Kidney epithelial cell (primary cell): ENCODE measurements around the gene LOC128125822.

Experiments
- DNase-seq: peaks from one replicate; pipeline ENCODE4 v3.0.0-alpha.2; 2010; ENCODE audit warnings: low read depth
- H3K27me3 ChIP-seq: 2 replicates; pipeline ENCODE4 v1.6.0; 2011; ENCODE audit warnings: low read length; ENCODE audit not compliant: control insufficient read depth, insufficient read depth
- H3K36me3 ChIP-seq: 2 replicates; pipeline ENCODE4 v1.5.1; 2011; ENCODE audit warnings: low read length; ENCODE audit not compliant: control insufficient read depth, insufficient read depth
- H3K4me3 ChIP-seq: 2 replicates; pipeline ENCODE4 v1.5.1; 2011; ENCODE audit warnings: low read depth, mild to moderate bottlenecking, control low read depth, low read length
- TF ChIP-seq, protein P1 (sequence below): IDR thresholded peaks from 2 replicates; pipeline ENCODE4 v1.5.1; 2011; ENCODE audit warnings: mild to moderate bottlenecking, moderate library complexity, low read length, control low read depth, inconsistent platforms; ENCODE audit not compliant: insufficient read depth, poor library complexity, severe bottlenecking

LOC128125822 gene

DNA sequence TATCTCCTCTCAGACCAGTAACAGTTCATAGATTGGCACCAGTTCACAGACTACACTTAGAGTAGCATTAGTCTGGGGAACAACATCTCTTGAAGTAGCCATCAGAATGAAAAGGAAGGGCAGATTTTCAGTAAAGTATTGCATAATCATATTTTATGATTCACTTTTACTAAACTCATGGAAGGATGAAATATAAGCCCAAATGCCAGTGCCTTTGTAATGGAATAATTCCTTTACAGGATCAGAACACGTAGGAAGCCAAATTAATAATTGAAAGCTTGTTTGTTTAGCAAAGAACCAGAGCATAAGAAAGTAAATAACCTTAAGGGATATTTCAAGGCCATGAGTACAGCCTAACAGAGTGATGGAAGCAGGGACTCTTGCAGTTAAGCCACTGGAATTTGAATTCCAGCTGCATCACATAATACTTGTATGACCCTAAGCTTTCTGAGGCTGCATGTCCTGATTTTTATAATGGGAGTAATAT is 11.4 kb upstream of the LOC128125822 start:
- TF ChIP-seq, protein P1, sequence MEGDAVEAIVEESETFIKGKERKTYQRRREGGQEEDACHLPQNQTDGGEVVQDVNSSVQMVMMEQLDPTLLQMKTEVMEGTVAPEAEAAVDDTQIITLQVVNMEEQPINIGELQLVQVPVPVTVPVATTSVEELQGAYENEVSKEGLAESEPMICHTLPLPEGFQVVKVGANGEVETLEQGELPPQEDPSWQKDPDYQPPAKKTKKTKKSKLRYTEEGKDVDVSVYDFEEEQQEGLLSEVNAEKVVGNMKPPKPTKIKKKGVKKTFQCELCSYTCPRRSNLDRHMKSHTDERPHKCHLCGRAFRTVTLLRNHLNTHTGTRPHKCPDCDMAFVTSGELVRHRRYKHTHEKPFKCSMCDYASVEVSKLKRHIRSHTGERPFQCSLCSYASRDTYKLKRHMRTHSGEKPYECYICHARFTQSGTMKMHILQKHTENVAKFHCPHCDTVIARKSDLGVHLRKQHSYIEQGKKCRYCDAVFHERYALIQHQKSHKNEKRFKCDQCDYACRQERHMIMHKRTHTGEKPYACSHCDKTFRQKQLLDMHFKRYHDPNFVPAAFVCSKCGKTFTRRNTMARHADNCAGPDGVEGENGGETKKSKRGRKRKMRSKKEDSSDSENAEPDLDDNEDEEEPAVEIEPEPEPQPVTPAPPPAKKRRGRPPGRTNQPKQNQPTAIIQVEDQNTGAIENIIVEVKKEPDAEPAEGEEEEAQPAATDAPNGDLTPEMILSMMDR, result no peak
- Histone ChIP-seq H3K27me3 (no peaks in the 10 kb centered on the region), H3K36me3 (no peaks in the 10 kb centered on the region), H3K4me3 (no peak overlapping the region)
- DNase-seq, result no peak

DNA sequence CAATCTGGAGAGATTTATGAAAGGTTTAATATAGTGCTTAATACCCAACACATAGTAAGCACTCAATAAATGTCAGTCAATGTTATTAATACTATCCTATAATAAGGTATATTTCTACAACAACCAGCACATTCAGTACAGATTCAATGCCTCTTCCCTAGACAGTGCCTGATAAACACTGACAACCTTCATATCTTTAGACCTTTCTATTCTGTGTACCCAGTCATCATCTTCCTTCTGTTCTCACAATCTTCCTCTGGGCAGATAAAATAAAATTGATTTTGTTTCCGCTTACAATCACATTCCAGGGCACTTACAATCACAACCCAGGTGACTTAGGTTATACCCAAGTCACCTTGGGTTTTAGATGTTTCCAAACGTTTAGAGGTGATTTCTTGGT is 11.0 kb upstream of the LOC128125822 start:
- no peak for DNase-seq
- Histone ChIP-seq H3K4me3 (no peak overlapping the region), H3K27me3 (no peaks in the 10 kb centered on the region), H3K36me3 (no peaks in the 10 kb centered on the region)
- TF ChIP-seq, protein P1, result no peak

DNA sequence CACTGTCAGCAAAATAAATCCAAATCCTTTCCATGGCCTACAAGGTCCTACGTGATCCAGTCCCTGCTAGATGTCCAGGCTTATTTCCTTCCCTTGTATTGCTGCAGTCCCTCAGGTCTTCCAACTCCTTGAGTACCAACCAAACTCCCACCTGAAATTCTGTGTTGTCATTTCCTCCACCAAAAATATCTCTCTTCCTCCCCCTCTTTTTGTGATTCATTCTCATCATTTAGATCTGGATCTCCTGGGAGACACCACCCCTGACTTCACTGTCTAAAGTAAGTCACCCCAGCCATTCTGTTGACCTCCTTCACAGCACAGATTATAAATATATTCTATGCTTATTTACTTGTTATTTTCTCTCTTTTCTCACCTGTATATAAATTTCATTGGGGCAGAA is 9.0 kb upstream of the LOC128125822 start:
- TF ChIP-seq, protein P1, result no peak
- H3K4me3 ChIP-seq, result no peak overlapping the region
- no peak for DNase-seq
- no peaks in the 10 kb centered on the region for H3K36me3 ChIP-seq
- no peaks in the 10 kb centered on the region for H3K27me3 ChIP-seq

DNA sequence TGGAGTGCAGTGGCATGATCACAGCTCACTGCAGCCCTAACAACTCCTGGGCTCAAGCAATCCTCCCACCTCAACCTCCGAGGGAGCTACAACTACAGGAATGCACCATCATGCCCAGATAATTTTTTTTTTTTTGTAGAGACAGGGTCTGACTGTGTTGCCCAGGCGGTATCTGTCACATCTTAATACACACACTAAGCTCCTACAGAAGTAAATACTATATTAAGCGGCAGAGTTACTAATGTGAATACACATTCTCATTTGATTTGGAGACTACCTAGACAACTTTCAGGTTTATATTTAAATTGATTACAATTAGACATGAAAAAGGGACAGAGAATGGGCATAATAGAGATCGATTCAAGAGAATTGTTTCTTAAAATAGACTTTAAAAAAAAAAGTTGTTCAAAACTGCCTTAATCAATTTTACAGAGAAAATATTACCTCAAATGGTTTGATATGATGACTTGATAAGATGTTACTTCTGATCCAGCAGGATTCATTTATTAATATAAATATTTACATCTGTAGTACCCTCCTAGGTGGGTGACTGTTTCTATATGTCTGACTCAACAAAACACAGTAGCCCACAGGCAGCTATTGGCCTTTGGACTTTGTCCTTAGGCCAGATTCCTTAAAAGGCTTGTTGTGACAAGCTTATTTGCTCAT is 7.1 kb upstream of the LOC128125822 start:
- DNase-seq, result no peak
- TF ChIP-seq, protein P1, result no peak
- Histone ChIP-seq H3K36me3 (no peaks in the 10 kb centered on the region), H3K27me3 (no peaks in the 10 kb centered on the region), H3K4me3 (no peak overlapping the region)

DNA sequence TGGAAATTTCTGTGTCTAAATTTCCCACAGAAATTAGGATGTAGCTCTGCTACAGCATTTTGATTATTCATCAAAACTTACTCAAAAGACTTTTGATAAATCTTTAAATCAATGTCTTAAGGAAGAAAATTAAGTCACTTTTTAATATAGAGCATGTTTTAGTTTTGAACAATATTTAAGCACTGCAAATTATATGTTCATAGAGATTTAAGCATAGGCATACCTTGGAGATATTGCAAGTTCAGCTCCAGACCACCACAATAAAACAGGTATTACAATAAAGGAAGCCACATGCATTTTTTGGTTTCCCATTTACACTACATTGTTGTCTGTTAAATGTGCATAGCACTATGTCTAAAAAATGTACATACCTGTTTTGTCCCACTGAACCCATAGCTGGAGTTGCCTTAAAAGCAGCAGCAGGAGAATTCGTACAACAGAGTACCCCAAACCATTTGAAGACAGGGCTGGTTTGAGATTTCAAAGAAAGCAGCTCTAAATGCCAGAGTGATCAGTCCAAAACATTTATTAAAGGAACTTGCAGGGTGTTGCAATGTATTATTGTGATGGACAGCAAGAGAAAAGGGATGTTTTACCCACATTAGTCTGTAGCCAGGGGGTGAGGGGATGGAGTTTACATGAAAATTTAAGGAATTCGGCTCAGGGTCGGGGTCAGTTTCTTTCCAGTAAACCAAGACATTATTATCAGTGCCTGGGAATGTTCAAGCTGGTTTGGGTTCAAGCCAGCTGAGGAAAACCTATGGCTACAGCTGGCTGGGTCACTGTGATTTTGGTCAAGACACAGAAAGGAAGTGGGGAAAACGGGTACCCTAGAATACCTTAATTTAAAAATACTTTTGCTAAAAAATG is 6.3 kb upstream of the LOC128125822 start:
- DNase-seq, result no peak
- no peak overlapping the region for H3K4me3 ChIP-seq
- TF ChIP-seq, protein P1, result no peak
- no peaks in the 10 kb centered on the region for H3K27me3 ChIP-seq
- H3K36me3 ChIP-seq, result no peaks in the 10 kb centered on the region
